ENCODE results near the gene TCP11L2.

DNA sequence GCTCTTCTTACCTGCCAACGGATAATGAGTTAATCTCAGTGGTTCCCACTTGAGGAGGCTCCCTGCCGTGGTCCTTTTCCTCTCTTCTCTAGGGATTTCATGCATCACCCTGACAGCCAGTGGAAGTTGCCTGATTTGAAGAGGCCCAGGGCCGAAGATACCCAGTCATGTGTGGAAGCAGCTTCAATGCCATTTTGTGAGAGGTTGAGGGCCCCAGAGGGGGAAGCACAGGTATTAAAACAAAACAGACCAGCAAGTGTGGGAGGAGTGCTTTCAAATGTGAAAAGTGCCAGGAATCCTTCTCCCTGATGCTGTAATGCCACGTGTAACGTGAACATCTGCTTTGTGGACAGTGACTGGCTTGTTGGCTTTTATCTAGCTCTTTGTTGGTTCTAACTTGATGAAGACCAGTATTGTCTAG, 1.5 kb downstream of the TCP11L2 start:
- no peak for TF ChIP-seq CTCF (IDR thresholded peaks at IDR 0.05)
- no peak for TF ChIP-seq POLR2AphosphoS5 (IDR thresholded peaks at IDR 0.05)
- no peak for TF ChIP-seq EP300 (IDR thresholded peaks at IDR 0.05)
